ENCODE results near the gene SLC25A25. TPM values are rescaled to one million over a fixed set of nuclear protein-coding genes. Genes with fewer than 3 reads are reported as not detected.

Gene SLC25A25
- total RNA-seq, 1 donor from 2014 or later = 9.7 TPM

DNA sequence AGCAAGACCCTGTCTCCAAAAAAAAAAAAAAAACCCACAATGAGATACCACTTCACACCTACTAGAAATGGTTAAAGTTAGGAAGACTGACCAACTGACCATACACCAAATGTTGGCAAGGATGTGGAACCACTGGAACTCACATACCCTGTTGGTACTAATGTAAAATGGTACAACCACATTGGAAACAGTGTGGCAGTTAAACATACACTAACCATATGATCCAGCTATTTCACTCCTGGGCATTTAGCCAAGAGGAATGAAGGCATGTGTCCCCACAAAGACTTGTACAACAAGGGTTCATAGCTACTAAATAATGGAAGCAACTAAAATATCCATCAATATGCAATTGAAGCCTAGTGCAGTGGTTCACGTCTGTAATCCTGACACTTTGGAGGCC lies 22.2 kb upstream of the SLC25A25 start:
- H3K36me3 Mint-ChIP-seq (ENCODE audit: insufficient read depth) = no peaks in the 10 kb centered on the region
- H3K27me3 Mint-ChIP-seq = peaks cover 8% of the 10 kb centered on the region
- H3K4me1 Mint-ChIP-seq (ENCODE audit: low read depth) = peaks cover 8% of the 10 kb centered on the region
- H3K9me3 Mint-ChIP-seq (ENCODE audit: low read depth) = no peaks in the 10 kb centered on the region
- no peak for DNase-seq (ENCODE audit: low spot score, unreplicated experiment)
- H3K27ac Mint-ChIP-seq = no peak overlapping the region
- TF ChIP-seq, protein P1, sequence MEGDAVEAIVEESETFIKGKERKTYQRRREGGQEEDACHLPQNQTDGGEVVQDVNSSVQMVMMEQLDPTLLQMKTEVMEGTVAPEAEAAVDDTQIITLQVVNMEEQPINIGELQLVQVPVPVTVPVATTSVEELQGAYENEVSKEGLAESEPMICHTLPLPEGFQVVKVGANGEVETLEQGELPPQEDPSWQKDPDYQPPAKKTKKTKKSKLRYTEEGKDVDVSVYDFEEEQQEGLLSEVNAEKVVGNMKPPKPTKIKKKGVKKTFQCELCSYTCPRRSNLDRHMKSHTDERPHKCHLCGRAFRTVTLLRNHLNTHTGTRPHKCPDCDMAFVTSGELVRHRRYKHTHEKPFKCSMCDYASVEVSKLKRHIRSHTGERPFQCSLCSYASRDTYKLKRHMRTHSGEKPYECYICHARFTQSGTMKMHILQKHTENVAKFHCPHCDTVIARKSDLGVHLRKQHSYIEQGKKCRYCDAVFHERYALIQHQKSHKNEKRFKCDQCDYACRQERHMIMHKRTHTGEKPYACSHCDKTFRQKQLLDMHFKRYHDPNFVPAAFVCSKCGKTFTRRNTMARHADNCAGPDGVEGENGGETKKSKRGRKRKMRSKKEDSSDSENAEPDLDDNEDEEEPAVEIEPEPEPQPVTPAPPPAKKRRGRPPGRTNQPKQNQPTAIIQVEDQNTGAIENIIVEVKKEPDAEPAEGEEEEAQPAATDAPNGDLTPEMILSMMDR (IDR thresholded peaks at IDR 0.05; ENCODE audit: unreplicated experiment) = no peak
- no peak overlapping the region for H3K4me3 Mint-ChIP-seq (ENCODE audit: low read depth)

DNA sequence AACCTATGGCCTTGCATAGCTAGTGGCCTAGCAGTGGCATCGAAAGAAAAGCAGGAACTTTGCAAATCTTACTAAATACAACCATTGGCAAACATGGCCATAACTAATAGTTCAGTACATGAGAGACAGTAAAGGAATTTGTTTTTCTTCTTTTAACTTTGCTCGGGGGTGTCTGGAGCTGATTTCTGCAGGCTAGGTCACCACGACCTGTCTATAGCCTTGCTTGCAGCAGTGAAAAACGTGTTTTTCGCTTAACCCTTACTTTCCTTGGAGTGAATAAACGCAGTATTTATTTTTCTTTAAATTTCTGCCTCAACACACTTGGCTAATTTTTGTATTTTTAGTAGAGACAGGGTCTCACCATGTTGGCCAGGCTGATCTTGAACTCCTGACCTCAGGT lies 20.8 kb upstream of the SLC25A25 start:
- H3K36me3 Mint-ChIP-seq (ENCODE audit: insufficient read depth) = no peaks in the 10 kb centered on the region
- H3K4me3 Mint-ChIP-seq (ENCODE audit: low read depth) = no peak overlapping the region
- peaks cover 6% of the 10 kb centered on the region for H3K4me1 Mint-ChIP-seq (ENCODE audit: low read depth)
- no peaks in the 10 kb centered on the region for H3K9me3 Mint-ChIP-seq (ENCODE audit: low read depth)
- no peak for DNase-seq (ENCODE audit: low spot score, unreplicated experiment)
- TF ChIP-seq, protein P1 (IDR thresholded peaks at IDR 0.05; ENCODE audit: unreplicated experiment) = no peak
- H3K27me3 Mint-ChIP-seq = peaks cover under 1% of the 10 kb centered on the region
- no peak overlapping the region for H3K27ac Mint-ChIP-seq

DNA sequence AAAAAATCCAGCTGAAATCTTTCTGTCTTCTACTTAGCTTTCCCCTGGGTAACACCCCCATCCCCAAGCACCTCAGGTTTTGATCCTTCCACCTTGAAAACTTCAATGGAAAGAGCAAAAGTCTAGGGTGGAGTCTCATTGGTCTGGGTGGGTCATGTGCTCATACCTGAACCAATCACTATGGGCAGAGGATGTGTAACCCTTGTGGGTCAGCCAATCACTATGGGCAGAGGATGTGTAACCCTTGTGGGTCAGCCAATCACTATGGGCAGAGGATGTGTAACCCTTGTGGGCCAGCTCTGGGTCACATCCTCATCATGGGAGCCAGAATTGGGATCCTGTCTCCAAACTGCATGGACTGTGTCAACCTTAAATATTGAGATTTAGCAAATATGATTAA lies 19.4 kb upstream of the SLC25A25 start:
- H3K36me3 Mint-ChIP-seq (ENCODE audit: insufficient read depth) = no peaks in the 10 kb centered on the region
- H3K9me3 Mint-ChIP-seq (ENCODE audit: low read depth) = no peaks in the 10 kb centered on the region
- H3K27ac Mint-ChIP-seq = peak overlapping the region; percentile 73
- TF ChIP-seq, protein P1 (IDR thresholded peaks at IDR 0.05; ENCODE audit: unreplicated experiment) = no peak
- DNase-seq (ENCODE audit: low spot score, unreplicated experiment) = no peak
- H3K4me1 Mint-ChIP-seq (ENCODE audit: low read depth) = peaks cover 4% of the 10 kb centered on the region
- peaks cover 2% of the 10 kb centered on the region for H3K27me3 Mint-ChIP-seq
- no peak overlapping the region for H3K4me3 Mint-ChIP-seq (ENCODE audit: low read depth)

DNA sequence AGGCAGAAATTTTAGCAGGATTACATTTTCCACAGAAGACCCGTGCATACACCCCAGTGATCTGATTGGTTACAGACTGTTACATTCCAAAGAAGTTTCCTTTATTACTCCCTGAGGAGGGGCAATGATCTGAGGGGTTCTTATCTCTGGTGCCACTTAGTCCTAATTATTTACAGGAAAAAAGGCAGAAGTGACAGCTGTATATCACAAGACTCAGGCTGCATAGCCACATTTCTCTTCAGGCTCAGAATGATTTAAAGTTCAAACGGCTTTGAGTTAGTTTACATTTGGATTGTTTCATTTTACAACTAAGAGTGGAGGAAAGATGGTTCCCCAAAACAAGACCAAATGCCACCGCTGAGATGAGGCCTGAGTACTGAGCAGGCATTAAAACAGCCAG lies 18.2 kb upstream of the SLC25A25 start:
- Mint-ChIP-seq H3K9me3 (ENCODE audit: low read depth) (no peaks in the 10 kb centered on the region), H3K27ac (no peak overlapping the region), H3K36me3 (ENCODE audit: insufficient read depth) (no peaks in the 10 kb centered on the region), H3K27me3 (peaks cover 2% of the 10 kb centered on the region), H3K4me3 (ENCODE audit: low read depth) (no peak overlapping the region), H3K4me1 (ENCODE audit: low read depth) (peaks cover 2% of the 10 kb centered on the region)
- no peak for DNase-seq (ENCODE audit: low spot score, unreplicated experiment)
- TF ChIP-seq, protein P1 (IDR thresholded peaks at IDR 0.05; ENCODE audit: unreplicated experiment) = no peak

DNA sequence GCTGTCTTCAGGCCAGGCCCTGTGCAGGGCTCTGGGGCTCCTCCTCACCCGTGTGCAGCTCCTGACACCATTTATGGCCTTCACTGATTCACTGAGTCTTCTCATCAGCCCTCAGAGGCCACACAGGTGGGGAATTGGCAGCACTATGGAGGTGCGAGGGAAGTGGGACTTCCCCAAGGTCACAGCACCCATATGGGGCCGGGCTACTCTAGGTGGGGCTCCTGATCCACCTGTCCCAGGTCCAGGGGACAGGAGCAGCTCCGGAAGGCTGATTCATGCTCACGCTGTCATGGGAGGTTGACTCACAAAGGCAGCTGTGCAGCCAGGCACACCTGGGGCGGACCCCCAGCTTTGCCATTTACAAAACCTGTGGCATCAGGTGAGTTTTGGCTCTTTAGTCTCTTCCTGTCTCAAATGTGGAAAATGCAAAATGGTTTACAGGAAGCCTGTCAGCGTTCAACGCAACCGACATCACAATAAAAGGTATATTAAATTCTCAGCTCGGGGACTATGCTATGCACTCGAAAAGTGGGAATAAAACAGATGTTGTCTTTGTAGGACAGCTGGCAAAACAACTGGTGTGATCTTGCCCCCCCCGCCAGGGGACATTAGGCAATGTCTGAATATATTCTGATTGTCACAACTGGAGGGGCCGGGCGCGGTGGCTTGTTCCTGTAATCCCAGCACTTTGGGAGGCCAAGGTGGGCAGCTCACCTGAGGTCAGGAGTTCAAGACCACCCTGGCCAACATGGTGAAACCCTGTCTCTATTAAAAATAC lies 15.9 kb upstream of the SLC25A25 start:
- H3K4me1 Mint-ChIP-seq (ENCODE audit: low read depth) = peaks cover 3% of the 10 kb centered on the region
- peaks cover 2% of the 10 kb centered on the region for H3K27me3 Mint-ChIP-seq
- H3K36me3 Mint-ChIP-seq (ENCODE audit: insufficient read depth) = no peaks in the 10 kb centered on the region
- TF ChIP-seq, protein P1 (IDR thresholded peaks at IDR 0.05; ENCODE audit: unreplicated experiment) = no peak
- H3K27ac Mint-ChIP-seq = no peak overlapping the region
- H3K4me3 Mint-ChIP-seq (ENCODE audit: low read depth) = no peak overlapping the region
- no peaks in the 10 kb centered on the region for H3K9me3 Mint-ChIP-seq (ENCODE audit: low read depth)
- no peak for DNase-seq (ENCODE audit: low spot score, unreplicated experiment)
